Measurements from ENCODE around the gene FAM118B. TPM values are rescaled to one million over a fixed set of nuclear protein-coding genes. Genes with fewer than 3 reads are reported as not detected.

Gene FAM118B
- total and polyA plus RNA-seq, 2 of the 8 experiments (the other 6 are each of a cell fraction or from before 2014, with no cell fraction given), result 25.3 to 48.3 TPM

DNA sequence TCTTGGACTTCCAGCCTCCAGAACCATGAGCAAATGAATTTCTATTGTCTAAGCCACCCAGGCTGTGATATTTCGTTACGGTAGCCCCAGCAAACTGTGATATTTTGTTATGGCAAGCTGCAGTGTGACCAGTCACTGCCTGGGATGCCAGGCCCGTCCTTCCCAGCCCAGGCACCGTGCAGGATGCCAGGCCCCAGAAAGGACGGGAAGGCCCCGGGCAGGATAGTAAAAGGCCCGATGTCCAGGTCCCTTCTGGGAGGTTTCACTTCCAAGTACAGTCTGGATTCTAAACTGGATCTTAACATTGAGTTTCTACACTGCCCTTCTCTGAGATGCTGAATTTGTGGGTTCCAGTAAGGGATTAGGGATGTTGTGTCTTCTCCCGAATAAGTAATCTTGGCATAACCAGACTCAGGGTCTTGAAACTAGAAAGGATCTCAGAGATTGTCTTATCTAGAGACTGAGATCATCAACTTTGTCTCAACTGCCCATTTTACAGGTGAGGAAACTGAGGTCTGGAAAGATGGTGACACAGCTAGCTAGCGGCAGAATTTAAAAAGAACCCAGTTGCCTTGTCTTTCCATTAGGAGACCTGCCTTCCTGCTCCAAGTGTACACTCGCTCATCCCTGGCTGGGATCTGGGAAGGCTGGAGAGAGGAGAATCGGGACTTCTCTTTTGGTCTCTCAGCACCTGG, 20.1 kb upstream of the FAM118B start (continued):
- TF ChIP-seq, protein P1, sequence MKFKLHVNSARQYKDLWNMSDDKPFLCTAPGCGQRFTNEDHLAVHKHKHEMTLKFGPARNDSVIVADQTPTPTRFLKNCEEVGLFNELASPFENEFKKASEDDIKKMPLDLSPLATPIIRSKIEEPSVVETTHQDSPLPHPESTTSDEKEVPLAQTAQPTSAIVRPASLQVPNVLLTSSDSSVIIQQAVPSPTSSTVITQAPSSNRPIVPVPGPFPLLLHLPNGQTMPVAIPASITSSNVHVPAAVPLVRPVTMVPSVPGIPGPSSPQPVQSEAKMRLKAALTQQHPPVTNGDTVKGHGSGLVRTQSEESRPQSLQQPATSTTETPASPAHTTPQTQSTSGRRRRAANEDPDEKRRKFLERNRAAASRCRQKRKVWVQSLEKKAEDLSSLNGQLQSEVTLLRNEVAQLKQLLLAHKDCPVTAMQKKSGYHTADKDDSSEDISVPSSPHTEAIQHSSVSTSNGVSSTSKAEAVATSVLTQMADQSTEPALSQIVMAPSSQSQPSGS (IDR thresholded peaks at IDR 0.05; ENCODE audit: low read length), result no peak
- no peak for TF ChIP-seq HDAC6 (IDR thresholded peaks at IDR 0.05; ENCODE audit: low read depth, low read length)
- TF ChIP-seq, protein P2, sequence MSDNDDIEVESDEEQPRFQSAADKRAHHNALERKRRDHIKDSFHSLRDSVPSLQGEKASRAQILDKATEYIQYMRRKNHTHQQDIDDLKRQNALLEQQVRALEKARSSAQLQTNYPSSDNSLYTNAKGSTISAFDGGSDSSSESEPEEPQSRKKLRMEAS (IDR thresholded peaks at IDR 0.05), result no peak
- TF ChIP-seq HDAC2 (IDR thresholded peaks at IDR 0.05; ENCODE audit: borderline replicate concordance in 1 of 2, low read depth in 2 of 2, low read length in 2 of 2), result no peak
- TF ChIP-seq SRF (IDR thresholded peaks at IDR 0.05; ENCODE audit: low read depth, low read length), result no peak
- TF ChIP-seq BRCA1 (IDR thresholded peaks at IDR 0.05; ENCODE audit: low read depth, low read length), result no peak
